SH-SY5Y (cell line): ENCODE data around the gene ARFRP1.

Experiments used
- GATA2 ChIP-seq: IDR thresholded peaks from 2 replicates; pipeline ENCODE4 v1.6.1; 2011; ENCODE audit warnings: mild to moderate bottlenecking, low read depth, low read length
- GATA3 ChIP-seq: IDR thresholded peaks from 2 replicates; pipeline ENCODE4 v1.6.1; 2011; ENCODE audit warnings: low read depth, mild to moderate bottlenecking, low read length, moderate library complexity

- TF ChIP-seq GATA2 (no peak), GATA3 (no peak)
These were observed 25.2 kb downstream of the ARFRP1 start for GRCh38 chr20:63682384-63683139.
